ENCODE data around the gene ABLIM1. TPM values are rescaled to one million over a fixed set of nuclear protein-coding genes. Genes with fewer than 3 reads are reported as not detected.

ABLIM1 gene
- total and polyA plus RNA-seq, 4 donors, result 20.0 to 135 (median 59.9) TPM

GRCh38 chr10:114664127-114664526 is 6.1 kb upstream of the ABLIM1 start:
- peaks cover 0 to 31% (median 10%) of the 10 kb centered on the region in 5 donors for H3K4me1 ChIP-seq (ENCODE audit: control insufficient read depth in 5 of 5, insufficient read depth in 5 of 5, low read length in 5 of 5)
- H3K9me3 ChIP-seq (ENCODE audit: control insufficient read depth in 4 of 4, insufficient read depth in 3 of 4, low read length in 3 of 4), result peaks cover 0 to 3% (median 0%) of the 10 kb centered on the region in 4 donors
- DNase-seq (no peak), ATAC-seq (ENCODE audit: insufficient read depth, low FRiP score) (no peak)
- no peak overlapping the region for H3K4me3 ChIP-seq
- H3K27me3 ChIP-seq (ENCODE audit: control insufficient read depth in 3 of 3, insufficient read depth in 3 of 3, low read length in 2 of 3), result no peaks in the 10 kb centered on the region
- 68 to 76% methylated on average over 4 of the region's 4 CpGs for WGBS, 2 donors
- no peak overlapping the region for H3K9ac ChIP-seq (ENCODE audit: insufficient read depth in 1 of 2, low read length in 2 of 2)
- TF ChIP-seq, protein P1, sequence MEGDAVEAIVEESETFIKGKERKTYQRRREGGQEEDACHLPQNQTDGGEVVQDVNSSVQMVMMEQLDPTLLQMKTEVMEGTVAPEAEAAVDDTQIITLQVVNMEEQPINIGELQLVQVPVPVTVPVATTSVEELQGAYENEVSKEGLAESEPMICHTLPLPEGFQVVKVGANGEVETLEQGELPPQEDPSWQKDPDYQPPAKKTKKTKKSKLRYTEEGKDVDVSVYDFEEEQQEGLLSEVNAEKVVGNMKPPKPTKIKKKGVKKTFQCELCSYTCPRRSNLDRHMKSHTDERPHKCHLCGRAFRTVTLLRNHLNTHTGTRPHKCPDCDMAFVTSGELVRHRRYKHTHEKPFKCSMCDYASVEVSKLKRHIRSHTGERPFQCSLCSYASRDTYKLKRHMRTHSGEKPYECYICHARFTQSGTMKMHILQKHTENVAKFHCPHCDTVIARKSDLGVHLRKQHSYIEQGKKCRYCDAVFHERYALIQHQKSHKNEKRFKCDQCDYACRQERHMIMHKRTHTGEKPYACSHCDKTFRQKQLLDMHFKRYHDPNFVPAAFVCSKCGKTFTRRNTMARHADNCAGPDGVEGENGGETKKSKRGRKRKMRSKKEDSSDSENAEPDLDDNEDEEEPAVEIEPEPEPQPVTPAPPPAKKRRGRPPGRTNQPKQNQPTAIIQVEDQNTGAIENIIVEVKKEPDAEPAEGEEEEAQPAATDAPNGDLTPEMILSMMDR (IDR thresholded peaks at IDR 0.05; ENCODE audit: control extremely low read depth, extremely low read depth), result no peak
- H3K27ac ChIP-seq (ENCODE audit: low read depth in 1 of 2, low read length in 1 of 2), result peak overlapping the region in 1 of 2 donors; percentile 87
- no peaks in the 10 kb centered on the region for H3K36me3 ChIP-seq (ENCODE audit: control insufficient read depth in 4 of 4, insufficient read depth in 4 of 4, low read length in 4 of 4)

DNA sequence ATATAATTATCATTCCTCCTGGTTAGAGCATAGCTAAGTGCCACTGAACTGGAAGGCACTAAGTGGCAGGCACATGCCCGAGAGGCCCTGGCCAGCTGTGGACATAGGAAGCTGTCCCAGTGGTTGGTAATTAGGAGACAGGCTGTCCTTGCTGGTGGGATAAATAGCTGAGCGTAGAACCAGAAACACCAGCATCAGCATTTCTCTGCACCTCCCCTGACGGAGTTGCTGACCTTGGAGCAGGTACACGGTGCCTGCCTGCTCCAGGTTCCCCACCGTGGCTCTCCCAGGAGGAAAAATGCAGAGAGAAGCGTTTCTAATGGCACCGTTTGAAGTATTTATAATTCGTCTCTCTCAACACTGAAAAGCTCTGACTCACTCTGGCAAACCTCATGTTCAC is 5.6 kb upstream of the ABLIM1 start:
- no peak overlapping the region for H3K4me3 ChIP-seq
- peak; percentile 12 for ATAC-seq (ENCODE audit: insufficient read depth, low FRiP score)

GRCh38 chr10:114662646-114663217 is 4.7 kb upstream of the ABLIM1 start:
- TF ChIP-seq, protein P1 (IDR thresholded peaks at IDR 0.05; ENCODE audit: control extremely low read depth, extremely low read depth), result no peak
- DNase-seq, result peak in 1 of 3 donors; percentile 34

More for the DNA sequence above, 5.6 kb upstream of the ABLIM1 start:
- no peak overlapping the region for H3K9ac ChIP-seq (ENCODE audit: insufficient read depth in 1 of 2, low read length in 2 of 2)
- H3K36me3 ChIP-seq (ENCODE audit: control insufficient read depth in 4 of 4, insufficient read depth in 4 of 4, low read length in 4 of 4), result no peaks in the 10 kb centered on the region
- DNase-seq, result no peak
- H3K9me3 ChIP-seq (ENCODE audit: control insufficient read depth in 4 of 4, insufficient read depth in 3 of 4, low read length in 3 of 4), result peaks cover 0 to 3% (median 0%) of the 10 kb centered on the region in 4 donors
- 62 to 77% methylated on average over 8 of the region's 8 CpGs for WGBS, 2 donors
- no peaks in the 10 kb centered on the region for H3K27me3 ChIP-seq (ENCODE audit: control insufficient read depth in 3 of 3, insufficient read depth in 3 of 3, low read length in 2 of 3)
- H3K4me1 ChIP-seq (ENCODE audit: control insufficient read depth in 5 of 5, insufficient read depth in 5 of 5, low read length in 5 of 5), result peaks cover 0 to 30% (median 10%) of the 10 kb centered on the region in 5 donors
- TF ChIP-seq, protein P1 (IDR thresholded peaks at IDR 0.05; ENCODE audit: control extremely low read depth, extremely low read depth), result no peak
- H3K27ac ChIP-seq (ENCODE audit: low read depth in 1 of 2, low read length in 1 of 2), result peak overlapping the region in 1 of 2 donors; percentile 87

More at GRCh38 chr10:114662646-114663217, 4.7 kb upstream of the ABLIM1 start:
- ATAC-seq (ENCODE audit: insufficient read depth, low FRiP score), result no peak
- 83 to 86% methylated on average over 5 of the region's 5 CpGs for WGBS, 2 donors
- Histone ChIP-seq H3K9me3 (ENCODE audit: control insufficient read depth in 4 of 4, insufficient read depth in 3 of 4, low read length in 3 of 4) (peaks cover 0 to 3% (median 0%) of the 10 kb centered on the region in 4 donors), H3K27ac (ENCODE audit: low read depth in 1 of 2, low read length in 1 of 2) (peak overlapping the region in 1 of 2 donors; percentile 87), H3K36me3 (ENCODE audit: control insufficient read depth in 4 of 4, insufficient read depth in 4 of 4, low read length in 4 of 4) (no peaks in the 10 kb centered on the region), H3K4me3 (no peak overlapping the region), H3K9ac (ENCODE audit: insufficient read depth in 1 of 2, low read length in 2 of 2) (no peak overlapping the region), H3K27me3 (ENCODE audit: control insufficient read depth in 3 of 3, insufficient read depth in 3 of 3, low read length in 2 of 3) (no peaks in the 10 kb centered on the region), H3K4me1 (ENCODE audit: control insufficient read depth in 5 of 5, insufficient read depth in 5 of 5, low read length in 5 of 5) (peaks cover 0 to 34% (median 13%) of the 10 kb centered on the region in 5 donors)
